GM20000 (cell line): Measurements from ENCODE around the gene S100A8.

Experiments used
- DNase-seq: peaks from one replicate; pipeline ENCODE4 v3.0.0; 2012; ENCODE audit warnings: low spot score
- TF ChIP-seq, protein P1 (sequence below): IDR thresholded peaks from 2 replicates; pipeline ENCODE4 v1.5.1; 2012; ENCODE audit warnings: mild to moderate bottlenecking, control low read depth; ENCODE audit errors: extremely low read depth, missing control alignments

S100A8 gene

DNA sequence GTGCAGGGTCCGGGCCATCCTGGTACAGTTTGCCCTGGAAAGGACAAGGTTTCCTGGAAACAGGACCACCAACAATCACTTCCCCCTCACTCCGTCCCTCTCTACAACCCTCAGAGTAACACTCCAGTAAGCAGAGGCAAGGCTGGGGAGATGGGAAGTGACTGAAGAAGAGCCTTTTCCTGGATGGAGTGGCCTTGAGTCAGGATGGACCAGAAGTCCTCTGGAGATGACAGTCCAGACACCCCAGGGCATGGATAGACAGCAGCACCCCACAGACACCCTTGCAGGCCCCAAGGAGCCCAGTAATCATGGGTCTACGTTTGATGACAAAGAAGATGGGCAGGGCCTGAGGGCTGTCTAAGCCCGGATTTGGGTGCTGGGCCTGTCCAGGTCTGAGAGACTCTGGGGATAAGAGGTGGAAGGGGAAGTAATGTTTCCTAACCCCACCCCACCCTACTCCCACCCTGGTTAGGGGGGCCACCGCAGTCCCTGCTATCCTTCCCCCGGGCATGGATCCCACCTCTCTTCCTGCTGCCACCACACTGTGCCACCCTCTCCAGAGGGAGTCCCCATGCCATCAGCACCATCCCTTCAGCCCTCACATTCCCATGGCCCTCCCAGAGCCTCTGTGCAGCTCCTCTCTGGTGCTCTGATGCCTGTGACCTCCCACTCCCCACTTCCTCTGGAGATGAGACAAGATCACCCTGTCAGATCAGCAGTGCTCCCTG lies 7.2 kb upstream of the S100A8 start:
- TF ChIP-seq, protein P1, sequence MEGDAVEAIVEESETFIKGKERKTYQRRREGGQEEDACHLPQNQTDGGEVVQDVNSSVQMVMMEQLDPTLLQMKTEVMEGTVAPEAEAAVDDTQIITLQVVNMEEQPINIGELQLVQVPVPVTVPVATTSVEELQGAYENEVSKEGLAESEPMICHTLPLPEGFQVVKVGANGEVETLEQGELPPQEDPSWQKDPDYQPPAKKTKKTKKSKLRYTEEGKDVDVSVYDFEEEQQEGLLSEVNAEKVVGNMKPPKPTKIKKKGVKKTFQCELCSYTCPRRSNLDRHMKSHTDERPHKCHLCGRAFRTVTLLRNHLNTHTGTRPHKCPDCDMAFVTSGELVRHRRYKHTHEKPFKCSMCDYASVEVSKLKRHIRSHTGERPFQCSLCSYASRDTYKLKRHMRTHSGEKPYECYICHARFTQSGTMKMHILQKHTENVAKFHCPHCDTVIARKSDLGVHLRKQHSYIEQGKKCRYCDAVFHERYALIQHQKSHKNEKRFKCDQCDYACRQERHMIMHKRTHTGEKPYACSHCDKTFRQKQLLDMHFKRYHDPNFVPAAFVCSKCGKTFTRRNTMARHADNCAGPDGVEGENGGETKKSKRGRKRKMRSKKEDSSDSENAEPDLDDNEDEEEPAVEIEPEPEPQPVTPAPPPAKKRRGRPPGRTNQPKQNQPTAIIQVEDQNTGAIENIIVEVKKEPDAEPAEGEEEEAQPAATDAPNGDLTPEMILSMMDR, result no peak
- DNase-seq, result no peak

- TF ChIP-seq, protein P1, result no peak
- DNase-seq, result no peak
Observed at GRCh38 chr1:153397051-153397923, 6.4 kb upstream of the S100A8 start.

DNA sequence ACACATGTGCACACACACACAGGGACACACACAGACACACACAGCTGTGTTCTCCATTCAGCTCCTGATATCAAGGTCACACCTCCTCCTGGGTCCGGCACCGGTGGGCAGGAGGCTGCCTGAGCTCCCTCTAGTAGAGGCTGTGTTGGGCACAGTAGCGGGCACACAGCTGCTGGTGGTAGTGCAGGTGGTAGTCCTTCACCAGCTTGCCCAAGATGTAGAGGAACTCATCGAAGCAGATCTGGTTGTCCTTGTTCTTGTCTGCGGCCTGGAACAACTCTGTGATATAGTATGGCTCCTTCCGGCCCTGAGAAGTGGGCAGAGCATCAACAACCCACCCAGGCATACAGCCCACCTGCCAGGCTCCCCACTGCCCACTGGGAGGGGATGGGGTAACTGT lies 5.6 kb upstream of the S100A8 start:
- TF ChIP-seq, protein P1, result no peak
- DNase-seq, result no peak

GRCh38 chr1:153395776-153396175 lies 4.9 kb upstream of the S100A8 start:
- TF ChIP-seq, protein P1, result no peak

DNA sequence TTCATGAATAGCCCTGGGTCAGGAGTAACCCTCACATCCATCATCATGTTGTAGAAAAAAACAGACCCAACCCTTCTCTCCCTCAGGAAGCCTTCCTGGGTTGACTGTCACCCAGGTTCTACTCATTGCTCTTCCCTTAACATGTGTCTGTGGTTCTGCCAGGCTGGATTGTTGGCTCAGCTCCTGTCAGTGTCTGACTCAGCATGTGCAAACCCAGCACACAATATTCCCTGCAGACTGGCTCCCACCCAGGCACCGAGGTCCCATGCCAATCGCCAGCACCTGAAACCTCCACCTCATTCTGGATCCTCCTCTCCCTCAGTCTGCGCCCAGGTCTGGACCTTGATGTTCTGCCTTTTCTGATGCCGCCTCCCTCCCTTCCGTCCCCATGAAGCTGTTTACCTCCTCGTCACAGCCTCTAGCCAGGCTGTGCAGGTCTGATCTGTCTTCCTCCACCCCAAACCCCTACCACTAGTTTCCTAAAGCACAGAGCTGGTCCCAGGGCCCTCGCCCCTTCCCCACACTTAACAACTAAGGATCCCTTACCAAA lies 4.3 kb upstream of the S100A8 start:
- TF ChIP-seq, protein P1, result no peak
- DNase-seq, result no peak

More at GRCh38 chr1:153395776-153396175, 4.9 kb upstream of the S100A8 start:
- no peak for DNase-seq

- TF ChIP-seq, protein P1, result no peak
- no peak for DNase-seq
Observed at GRCh38 chr1:153394391-153394790, 3.5 kb upstream of the S100A8 start.

DNA sequence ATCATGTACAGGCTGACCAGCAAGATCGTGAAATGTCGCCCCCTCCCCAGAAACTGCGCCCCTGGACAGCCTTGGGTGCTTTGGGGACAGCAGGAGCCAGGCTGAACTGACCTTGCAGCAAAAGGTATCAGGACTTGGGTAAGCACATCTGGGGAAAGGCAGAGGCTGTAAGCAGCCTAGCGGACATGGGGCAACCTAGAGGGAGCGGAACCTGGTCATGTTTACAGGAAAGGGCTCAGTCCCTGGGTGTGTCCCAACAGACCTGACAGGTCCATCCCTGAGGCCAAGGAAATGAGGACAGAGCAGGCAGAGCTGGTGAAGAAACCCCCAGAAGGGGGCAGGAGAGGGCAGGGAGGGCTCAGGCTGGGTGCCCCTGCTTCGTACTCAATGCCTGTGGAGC lies 3.1 kb upstream of the S100A8 start:
- TF ChIP-seq, protein P1, result no peak
- no peak for DNase-seq
